Thyroid gland (tissue), 4 donors: ENCODE results near the gene UBE2V1.

ENCODE experiments used
- POLR2A ChIP-seq, 2 donors: fragments of 450-650 bp; IDR thresholded peaks; one replicate each; pipeline ENCODE4 v1.6.1; 2017; ENCODE audit warnings: antibody characterized with exemption in 2 of 2, mild to moderate bottlenecking in 2 of 2, moderate library complexity in 1 of 2
- TF ChIP-seq, protein P1 (sequence below), 6 experiments: fragments of 200-600 bp in 3 of 6; fragments of 450-650 bp in 3 of 6; sonication (generic) in 3 of 6; IDR thresholded peaks; one replicate each; pipeline ENCODE4 v1.5.1; 2016 to 2019; ENCODE audit warnings: antibody characterized with exemption in 6 of 6, mild to moderate bottlenecking in 2 of 6, inconsistent platforms in 1 of 6, moderate library complexity in 1 of 6

DNA sequence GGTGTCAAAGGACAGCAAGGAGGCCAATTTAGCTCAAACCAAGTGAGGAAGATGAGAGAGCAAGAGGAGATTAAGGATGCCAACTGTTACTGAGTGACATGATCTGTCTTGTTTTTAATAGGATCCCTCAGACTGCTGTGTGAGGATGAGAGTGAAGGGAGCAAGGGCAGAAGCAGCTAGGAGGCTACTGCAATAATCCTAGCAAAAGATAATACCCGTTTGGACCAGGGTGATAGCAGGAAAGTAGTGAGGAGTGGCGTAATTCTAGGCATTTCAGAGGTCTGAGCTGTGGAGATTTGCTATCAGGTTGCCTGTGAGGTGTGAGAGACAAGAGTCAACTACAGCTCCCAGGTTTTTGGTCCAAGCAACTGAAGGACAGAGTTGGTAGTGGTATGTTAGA is 14.7 kb downstream of the UBE2V1 start:
- no peak for TF ChIP-seq POLR2A (IDR thresholded peaks at IDR 0.05)
- TF ChIP-seq, protein P1, sequence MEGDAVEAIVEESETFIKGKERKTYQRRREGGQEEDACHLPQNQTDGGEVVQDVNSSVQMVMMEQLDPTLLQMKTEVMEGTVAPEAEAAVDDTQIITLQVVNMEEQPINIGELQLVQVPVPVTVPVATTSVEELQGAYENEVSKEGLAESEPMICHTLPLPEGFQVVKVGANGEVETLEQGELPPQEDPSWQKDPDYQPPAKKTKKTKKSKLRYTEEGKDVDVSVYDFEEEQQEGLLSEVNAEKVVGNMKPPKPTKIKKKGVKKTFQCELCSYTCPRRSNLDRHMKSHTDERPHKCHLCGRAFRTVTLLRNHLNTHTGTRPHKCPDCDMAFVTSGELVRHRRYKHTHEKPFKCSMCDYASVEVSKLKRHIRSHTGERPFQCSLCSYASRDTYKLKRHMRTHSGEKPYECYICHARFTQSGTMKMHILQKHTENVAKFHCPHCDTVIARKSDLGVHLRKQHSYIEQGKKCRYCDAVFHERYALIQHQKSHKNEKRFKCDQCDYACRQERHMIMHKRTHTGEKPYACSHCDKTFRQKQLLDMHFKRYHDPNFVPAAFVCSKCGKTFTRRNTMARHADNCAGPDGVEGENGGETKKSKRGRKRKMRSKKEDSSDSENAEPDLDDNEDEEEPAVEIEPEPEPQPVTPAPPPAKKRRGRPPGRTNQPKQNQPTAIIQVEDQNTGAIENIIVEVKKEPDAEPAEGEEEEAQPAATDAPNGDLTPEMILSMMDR (IDR thresholded peaks at IDR 0.05), result no peak
